Measurements from ENCODE around the gene PRKN.

The PRKN gene

DNA sequence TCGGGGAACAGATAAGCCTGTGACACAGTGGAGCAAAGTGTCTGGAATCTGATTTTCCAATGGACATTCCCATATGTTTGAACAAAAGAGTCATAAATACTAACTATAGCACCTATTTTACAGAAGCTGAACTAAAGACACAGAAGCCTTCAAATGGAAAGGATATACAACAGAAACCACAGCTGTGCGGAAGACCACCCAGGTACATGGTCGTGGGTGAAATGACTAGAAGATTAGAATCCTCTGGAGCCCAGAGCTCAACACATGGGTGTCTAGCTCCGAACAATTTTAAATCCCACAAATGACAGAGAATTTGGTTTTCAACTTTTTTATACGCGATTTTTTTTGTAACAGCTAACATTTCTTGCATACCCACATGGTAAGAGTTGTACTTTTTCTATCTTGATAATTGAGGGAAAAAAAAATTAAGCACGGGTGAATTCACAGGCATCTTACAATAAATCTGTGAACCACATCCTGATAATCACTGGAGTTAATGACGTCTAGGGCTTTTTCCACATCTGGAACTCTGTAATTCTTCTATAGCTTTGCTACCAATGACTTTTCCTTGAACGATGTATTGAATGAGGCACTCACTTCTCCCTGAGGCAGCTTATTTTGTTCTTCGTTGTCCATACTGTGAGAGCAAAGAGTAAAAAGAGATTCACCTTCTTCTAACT, 1182.6 kb downstream of the PRKN start:
- Histone ChIP-seq H3K36me3 (no peaks in the 10 kb centered on the region), H3K9me3 (ENCODE audit: severe bottlenecking) (no peaks in the 10 kb centered on the region), H3K27me3 (ENCODE audit: insufficient read depth, low read depth, severe bottlenecking) (no peaks in the 10 kb centered on the region), H3K4me3 (ENCODE audit: low read depth, low read length) (no peak overlapping the region), H3K27ac (no peak overlapping the region)
- TF ChIP-seq, protein P1, sequence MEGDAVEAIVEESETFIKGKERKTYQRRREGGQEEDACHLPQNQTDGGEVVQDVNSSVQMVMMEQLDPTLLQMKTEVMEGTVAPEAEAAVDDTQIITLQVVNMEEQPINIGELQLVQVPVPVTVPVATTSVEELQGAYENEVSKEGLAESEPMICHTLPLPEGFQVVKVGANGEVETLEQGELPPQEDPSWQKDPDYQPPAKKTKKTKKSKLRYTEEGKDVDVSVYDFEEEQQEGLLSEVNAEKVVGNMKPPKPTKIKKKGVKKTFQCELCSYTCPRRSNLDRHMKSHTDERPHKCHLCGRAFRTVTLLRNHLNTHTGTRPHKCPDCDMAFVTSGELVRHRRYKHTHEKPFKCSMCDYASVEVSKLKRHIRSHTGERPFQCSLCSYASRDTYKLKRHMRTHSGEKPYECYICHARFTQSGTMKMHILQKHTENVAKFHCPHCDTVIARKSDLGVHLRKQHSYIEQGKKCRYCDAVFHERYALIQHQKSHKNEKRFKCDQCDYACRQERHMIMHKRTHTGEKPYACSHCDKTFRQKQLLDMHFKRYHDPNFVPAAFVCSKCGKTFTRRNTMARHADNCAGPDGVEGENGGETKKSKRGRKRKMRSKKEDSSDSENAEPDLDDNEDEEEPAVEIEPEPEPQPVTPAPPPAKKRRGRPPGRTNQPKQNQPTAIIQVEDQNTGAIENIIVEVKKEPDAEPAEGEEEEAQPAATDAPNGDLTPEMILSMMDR (IDR thresholded peaks at IDR 0.05; ENCODE audit: low read depth, low read length) = no peak
- no peak for DNase-seq

DNA sequence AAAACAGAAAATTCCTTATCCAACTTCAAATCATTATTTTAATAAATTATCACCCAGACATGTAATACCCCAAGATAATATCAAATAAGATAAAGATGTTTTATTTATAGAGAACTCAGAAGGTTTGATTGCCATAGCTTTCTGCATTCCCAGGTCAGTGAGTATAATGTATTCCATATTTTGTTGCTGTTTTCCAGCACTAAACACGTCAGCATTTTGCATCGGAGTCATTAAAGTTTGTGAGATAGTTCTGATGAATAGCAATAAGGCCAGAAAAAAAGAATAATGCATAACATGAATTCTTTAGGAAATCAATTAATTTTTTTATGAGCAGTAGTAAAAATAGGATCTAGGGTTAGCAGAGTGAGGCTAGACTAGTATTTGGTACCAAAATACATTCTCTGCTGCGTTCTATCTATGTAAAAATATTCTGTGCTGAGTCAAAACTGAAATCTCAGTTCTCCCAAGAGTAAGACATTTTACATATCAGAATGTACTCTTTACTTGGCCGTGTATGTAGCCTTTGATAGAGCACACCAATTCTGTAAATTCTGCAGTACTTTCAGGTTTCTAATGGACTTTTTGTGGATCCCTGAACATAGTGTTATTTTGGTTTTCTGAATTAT, 1183.8 kb downstream of the PRKN start:
- Histone ChIP-seq H3K27me3 (ENCODE audit: insufficient read depth, low read depth, severe bottlenecking) (no peaks in the 10 kb centered on the region), H3K36me3 (no peaks in the 10 kb centered on the region), H3K4me3 (ENCODE audit: low read depth, low read length) (no peak overlapping the region), H3K9me3 (ENCODE audit: severe bottlenecking) (no peaks in the 10 kb centered on the region), H3K27ac (no peak overlapping the region)
- no peak for DNase-seq
- TF ChIP-seq, protein P1 (IDR thresholded peaks at IDR 0.05; ENCODE audit: low read depth, low read length) = no peak

DNA sequence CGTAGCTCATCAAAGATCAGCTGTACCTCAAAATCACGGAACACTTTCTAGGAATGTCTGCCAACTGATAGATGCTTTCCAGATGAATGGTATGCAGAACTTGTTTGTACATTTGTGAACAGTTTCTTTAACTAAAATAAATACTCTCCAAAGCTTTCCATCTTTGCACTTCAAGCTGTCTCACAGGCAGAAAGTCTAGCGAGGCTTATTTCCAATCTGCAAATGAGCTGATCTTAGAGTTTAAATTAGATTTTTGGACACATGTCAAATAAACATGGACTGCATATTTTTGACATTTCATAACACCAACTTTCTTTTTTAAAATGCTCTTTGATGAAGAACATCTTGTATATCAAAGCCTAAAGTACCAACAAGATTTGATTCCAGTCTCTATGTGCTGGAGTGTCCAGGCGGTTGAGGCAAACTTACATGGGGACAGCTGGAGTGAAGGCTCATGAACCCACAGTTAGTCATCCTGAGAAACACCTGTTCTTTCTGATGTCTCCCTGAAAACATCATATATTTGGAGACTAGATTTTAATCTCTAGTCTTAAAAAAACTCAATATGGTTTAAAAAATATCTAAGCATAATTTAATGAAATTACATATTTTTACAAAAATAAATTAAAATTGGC, 1185.1 kb downstream of the PRKN start:
- DNase-seq = no peak

DNA sequence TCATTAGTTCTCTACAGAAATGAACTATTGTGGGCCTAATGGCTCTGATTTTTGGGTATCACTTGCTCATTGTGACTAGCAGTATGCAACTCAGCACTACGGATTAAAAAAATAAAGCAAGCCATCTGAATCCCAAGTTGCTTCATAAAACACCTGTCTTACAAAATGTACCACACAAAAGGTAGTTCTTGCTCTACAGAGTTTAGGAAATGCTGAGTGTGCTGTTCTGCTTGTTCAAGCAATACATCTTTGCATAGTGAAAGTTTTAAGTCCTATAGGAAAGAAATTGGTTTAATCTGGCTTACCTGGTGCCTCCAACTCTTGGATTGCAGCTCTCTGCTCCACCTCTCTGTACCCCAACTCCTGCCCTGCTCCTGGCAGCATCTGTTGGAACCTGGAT, 1187.0 kb downstream of the PRKN start:
- H3K36me3 ChIP-seq = no peaks in the 10 kb centered on the region
- H3K4me3 ChIP-seq (ENCODE audit: low read depth, low read length) = no peak overlapping the region
- no peaks in the 10 kb centered on the region for H3K27me3 ChIP-seq (ENCODE audit: insufficient read depth, low read depth, severe bottlenecking)
- H3K9me3 ChIP-seq (ENCODE audit: severe bottlenecking) = no peaks in the 10 kb centered on the region
- TF ChIP-seq, protein P1 (IDR thresholded peaks at IDR 0.05; ENCODE audit: low read depth, low read length) = no peak
- H3K27ac ChIP-seq = no peak overlapping the region
- DNase-seq = no peak

More for the DNA sequence above, 1185.1 kb downstream of the PRKN start:
- no peak overlapping the region for H3K4me3 ChIP-seq (ENCODE audit: low read depth, low read length)
- no peaks in the 10 kb centered on the region for H3K9me3 ChIP-seq (ENCODE audit: severe bottlenecking)
- no peaks in the 10 kb centered on the region for H3K36me3 ChIP-seq
- no peak overlapping the region for H3K27ac ChIP-seq
- no peaks in the 10 kb centered on the region for H3K27me3 ChIP-seq (ENCODE audit: insufficient read depth, low read depth, severe bottlenecking)
- TF ChIP-seq, protein P1 (IDR thresholded peaks at IDR 0.05; ENCODE audit: low read depth, low read length) = no peak

DNA sequence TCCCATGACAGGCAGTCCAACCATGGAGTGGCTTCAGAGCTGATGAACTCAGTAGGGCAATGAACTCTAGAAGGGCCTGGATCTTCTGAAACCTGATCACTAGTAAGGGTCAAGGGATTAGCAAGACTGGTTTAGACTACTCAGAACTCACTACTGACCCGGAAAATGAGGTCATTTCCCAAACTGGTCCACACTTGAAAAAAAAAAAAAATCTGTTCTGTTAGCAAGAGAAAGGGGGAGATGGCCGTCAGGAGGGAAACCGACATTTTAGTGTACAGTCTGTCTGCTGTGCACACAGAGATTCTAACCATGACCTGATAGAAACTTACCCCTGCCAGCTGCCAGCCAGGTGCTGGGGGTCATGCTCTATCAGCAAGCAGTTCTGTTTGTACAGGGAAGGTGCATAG, 1191.3 kb downstream of the PRKN start:
- no peaks in the 10 kb centered on the region for H3K27me3 ChIP-seq (ENCODE audit: insufficient read depth, low read depth, severe bottlenecking)
- H3K4me3 ChIP-seq (ENCODE audit: low read depth, low read length) = no peak overlapping the region
- no peak overlapping the region for H3K27ac ChIP-seq
- no peaks in the 10 kb centered on the region for H3K9me3 ChIP-seq (ENCODE audit: severe bottlenecking)
- TF ChIP-seq, protein P1 (IDR thresholded peaks at IDR 0.05; ENCODE audit: low read depth, low read length) = no peak
- H3K36me3 ChIP-seq = no peaks in the 10 kb centered on the region
- DNase-seq = no peak
